Naive B cell (primary cell): ENCODE measurements around the gene MYL2. TPM values are rescaled to one million over a fixed set of nuclear protein-coding genes. Genes with fewer than 3 reads are reported as not detected.
"Not testable (repeated sequence)": the region's sequence is repeated elsewhere in the genome, so short reads cannot be mapped to it uniquely, and the experiment has no call there.

Source experiments
- ATAC-seq, 2 donors: fragments of 150-1000 bp; cut with Tn5 transposase; 2 replicates each; pipeline ENCODE4 v1.10.0; 2021; ENCODE audit warnings: low read depth in 2 of 2, mild to moderate bottlenecking in 2 of 2, moderate library complexity in 2 of 2
- DNase-seq: peaks from one replicate; pipeline ENCODE4 v3.0.0; 2022
- H3K27ac Mint-ChIP-seq, 6 donors: one replicate each; pipeline ENCODE4 v1.8.0; 2020 to 2022; ENCODE audit warnings: mild to moderate bottlenecking in 6 of 6, mixed read lengths in 6 of 6, moderate library complexity in 5 of 6, inconsistent platforms in 2 of 6
- H3K27me3 Mint-ChIP-seq, 3 donors: one replicate each; pipeline ENCODE4 v1.8.0; 2021 to 2022; ENCODE audit warnings: mixed read lengths in 3 of 3, mild to moderate bottlenecking in 1 of 3
- H3K36me3 Mint-ChIP-seq, 2 donors: one replicate each; pipeline ENCODE4 v1.8.0; 2020 to 2022; ENCODE audit warnings: mixed read lengths in 2 of 2, inconsistent platforms in 1 of 2, mild to moderate bottlenecking in 1 of 2
- H3K4me1 Mint-ChIP-seq, 3 donors: one replicate each; pipeline ENCODE4 v1.8.0; 2020 to 2022; ENCODE audit warnings: mixed read lengths in 3 of 3, inconsistent platforms in 1 of 3, mild to moderate bottlenecking in 1 of 3, moderate library complexity in 1 of 3
- H3K4me3 Mint-ChIP-seq, 8 donors: one replicate each; pipeline ENCODE4 v1.8.0; 2020 to 2022; ENCODE audit warnings: mild to moderate bottlenecking in 8 of 8, mixed read lengths in 8 of 8, moderate library complexity in 8 of 8, inconsistent platforms in 2 of 8
- H3K9me3 Mint-ChIP-seq, 7 donors: one replicate each; pipeline ENCODE4 v1.8.0; 2020 to 2022; ENCODE audit warnings: mixed read lengths in 7 of 7, mild to moderate bottlenecking in 5 of 7, inconsistent platforms in 2 of 7, moderate library complexity in 1 of 7
- polyA plus RNA-seq, 6 donors: library from polyadenylated mRNA; unstranded; fragments of 300-500 nt; fragmentation: Illumina TruSeq; gene quantifications; one replicate each; pipeline ENCODE4 v1.2.3, GENCODE V29; 2021; ENCODE audit warnings: low read depth in 6 of 6

The MYL2 gene, protein sequence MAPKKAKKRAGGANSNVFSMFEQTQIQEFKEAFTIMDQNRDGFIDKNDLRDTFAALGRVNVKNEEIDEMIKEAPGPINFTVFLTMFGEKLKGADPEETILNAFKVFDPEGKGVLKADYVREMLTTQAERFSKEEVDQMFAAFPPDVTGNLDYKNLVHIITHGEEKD
- 1 to 10 TPM in 1 of 6 donors, under 1 TPM in 1, not detected in 4; 0.84 to 1.9 TPM for polyA plus RNA-seq

DNA sequence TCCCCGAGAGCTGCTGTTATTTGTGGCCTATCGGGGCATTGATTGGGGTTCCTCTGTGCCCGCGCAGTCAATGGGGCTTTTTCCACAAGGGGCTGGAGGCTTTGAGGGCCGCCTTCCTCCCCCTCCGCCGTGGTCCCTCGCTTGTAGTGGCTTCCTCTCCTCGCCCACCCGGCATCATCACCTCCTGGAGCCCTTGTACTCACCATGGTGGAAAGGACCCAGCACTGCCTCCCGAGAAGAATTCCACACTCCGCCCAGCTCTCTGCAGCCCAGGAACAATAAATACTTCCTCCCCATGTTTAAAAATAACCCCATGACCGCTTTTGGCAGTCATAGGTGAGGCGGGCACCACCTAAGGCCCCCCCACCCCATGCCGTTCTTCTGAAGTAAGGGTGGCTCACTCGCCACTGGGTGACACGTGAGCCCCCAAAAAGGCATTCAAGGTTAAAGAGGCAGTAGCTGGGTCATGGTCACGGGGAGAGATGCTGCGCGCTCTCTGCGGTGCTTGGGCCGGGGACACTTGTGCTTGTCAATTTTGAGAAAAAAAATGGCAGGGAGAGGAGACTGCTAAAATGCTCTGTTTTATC, at the start of gene MYL2:
MYL2 (minus strand) TSS at position 256 of the 587 bp plus-strand sequence; CDS start at position 206, 50 bp downstream.
- no peak for ATAC-seq
- no peak for DNase-seq
- no peaks in the 10 kb centered on the region for H3K36me3 Mint-ChIP-seq
- H3K9me3 Mint-ChIP-seq = no peaks in the 10 kb centered on the region
- peaks cover 0 to 20% (median 14%) of the 10 kb centered on the region in 3 donors for H3K27me3 Mint-ChIP-seq
- H3K4me1 Mint-ChIP-seq = peaks cover 2 to 12% (median 8%) of the 10 kb centered on the region in 3 donors
- H3K4me3 Mint-ChIP-seq = no peak within 1 kb of the TSS
- peak within 1 kb of the TSS in 3 of 6 donors; percentile 39 to 76 (median 56) for H3K27ac Mint-ChIP-seq

DNA sequence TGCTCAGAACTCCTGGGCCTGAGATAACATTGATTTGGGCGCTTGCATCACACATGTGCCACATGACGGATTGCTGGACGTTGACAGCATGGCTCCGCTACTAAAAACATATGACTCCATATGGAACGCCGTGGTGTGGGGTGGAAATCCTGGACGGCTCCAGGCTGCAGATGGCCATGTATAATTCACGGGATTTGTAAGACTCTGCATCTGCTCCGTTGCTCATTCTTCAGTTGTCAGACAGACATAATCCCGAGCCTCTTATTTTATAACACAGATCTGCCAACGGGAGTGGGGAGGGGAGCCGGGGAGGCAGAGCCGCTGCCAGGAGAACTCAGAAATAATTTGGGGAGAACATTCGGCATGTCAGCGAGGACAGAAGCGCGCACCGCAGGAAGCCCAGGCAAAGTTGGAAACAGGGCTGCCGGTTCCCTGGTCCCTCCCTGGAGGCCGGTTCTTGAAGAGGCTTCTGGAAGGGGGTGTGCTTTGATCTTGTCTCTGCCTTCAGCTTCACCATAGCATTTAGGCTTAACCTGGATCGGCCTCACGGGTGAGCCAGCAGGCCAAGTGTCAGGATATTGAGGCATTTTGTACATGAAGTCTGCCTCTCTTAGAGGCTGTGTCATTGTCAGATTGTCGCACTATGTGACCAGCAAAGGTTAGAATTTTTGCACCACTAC, 45.8 kb upstream of the MYL2 start:
- ATAC-seq (no peak), DNase-seq (no peak)
- Mint-ChIP-seq H3K4me1 (peaks cover 0 to 7% (median 0%) of the 10 kb centered on the region in 3 donors), H3K27me3 (peaks cover 15 to 53% (median 46%) of the 10 kb centered on the region in 3 donors), H3K27ac (no peak overlapping the region), H3K9me3 (peaks cover 0 to 6% (median 2%) of the 10 kb centered on the region in 7 donors), H3K4me3 (no peak overlapping the region), H3K36me3 (no peaks in the 10 kb centered on the region)

DNA sequence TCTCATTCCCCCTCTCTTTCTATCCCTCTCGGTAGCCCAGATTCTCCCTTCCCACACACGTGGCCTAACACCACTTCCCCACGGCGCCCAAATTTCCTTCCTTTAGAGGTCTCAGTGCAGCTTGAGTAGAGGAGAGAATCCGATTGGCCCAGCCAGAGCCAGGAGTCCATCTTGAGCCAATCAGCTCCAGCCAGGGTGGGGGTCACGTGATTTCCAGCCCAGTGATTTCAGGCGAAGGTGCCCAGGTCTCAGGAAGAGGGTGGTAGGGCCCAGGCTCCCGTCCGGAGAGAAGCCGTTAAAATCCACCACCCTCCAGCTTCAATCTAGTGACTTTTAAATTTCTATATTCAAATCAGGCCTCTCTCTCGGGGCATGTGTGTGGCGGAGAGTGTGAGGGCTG, 45.2 kb upstream of the MYL2 start:
- ATAC-seq (no peak), DNase-seq (no peak)
- H3K27me3 Mint-ChIP-seq = peaks cover 15 to 58% (median 50%) of the 10 kb centered on the region in 3 donors
- H3K27ac Mint-ChIP-seq = no peak overlapping the region
- no peaks in the 10 kb centered on the region for H3K36me3 Mint-ChIP-seq
- H3K9me3 Mint-ChIP-seq = peaks cover 0 to 6% (median 3%) of the 10 kb centered on the region in 7 donors
- peaks cover 0 to 7% (median 0%) of the 10 kb centered on the region in 3 donors for H3K4me1 Mint-ChIP-seq
- H3K4me3 Mint-ChIP-seq = no peak overlapping the region

DNA sequence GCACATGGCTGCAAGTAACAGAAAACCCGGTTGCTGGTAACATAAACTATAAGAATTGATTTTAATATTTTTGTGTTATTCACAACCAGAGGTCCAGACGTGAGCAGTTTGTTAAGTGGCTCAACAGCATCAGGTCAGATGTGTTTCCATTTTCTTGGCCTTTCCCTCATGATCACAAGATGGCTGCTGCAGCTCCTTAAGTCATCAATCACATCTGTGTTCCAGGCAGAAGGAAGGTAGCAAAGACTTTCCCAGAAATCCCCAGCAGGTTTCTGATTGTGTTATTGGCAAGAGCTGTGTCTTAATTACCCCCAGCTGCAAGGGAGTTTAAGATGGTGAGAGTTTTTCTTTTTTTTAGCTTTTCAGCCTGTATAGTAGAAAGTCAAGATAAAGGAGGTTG, 40.4 kb upstream of the MYL2 start:
- no peak for DNase-seq

DNA sequence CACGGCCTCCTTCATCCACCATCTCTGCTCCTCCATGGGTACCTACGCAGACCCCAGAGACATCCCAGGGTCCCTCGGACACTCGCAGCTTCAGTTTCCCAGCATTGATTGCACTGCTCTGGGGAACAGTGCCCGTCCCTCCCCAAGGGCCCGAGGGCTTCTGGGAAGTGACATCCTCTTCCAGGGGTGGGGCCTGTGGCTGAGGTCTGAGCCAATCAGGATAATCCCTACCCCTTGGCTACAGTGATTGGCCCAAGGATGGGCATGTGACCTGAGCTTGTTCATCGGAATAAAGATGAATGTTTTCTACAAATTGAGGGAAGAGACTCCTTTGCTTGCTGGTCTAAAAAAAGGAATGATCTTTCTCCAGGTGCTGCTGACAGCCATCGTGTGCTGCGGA, 37.3 kb upstream of the MYL2 start:
- no peaks in the 10 kb centered on the region for H3K4me1 Mint-ChIP-seq
- DNase-seq (no peak), ATAC-seq (no peak)
- H3K9me3 Mint-ChIP-seq = peaks cover 0 to 14% (median 8%) of the 10 kb centered on the region in 7 donors
- peaks cover 12 to 54% (median 51%) of the 10 kb centered on the region in 3 donors for H3K27me3 Mint-ChIP-seq
- no peak overlapping the region for H3K27ac Mint-ChIP-seq
- peaks cover 0 to 7% of the 10 kb centered on the region in 2 donors for H3K36me3 Mint-ChIP-seq
- H3K4me3 Mint-ChIP-seq = no peak overlapping the region

More for the DNA sequence above, 40.4 kb upstream of the MYL2 start:
- no peak overlapping the region for H3K27ac Mint-ChIP-seq
- H3K36me3 Mint-ChIP-seq = peaks cover 0 to 7% of the 10 kb centered on the region in 2 donors
- no peak overlapping the region for H3K4me3 Mint-ChIP-seq
- peaks cover 0 to 14% (median 7%) of the 10 kb centered on the region in 7 donors for H3K9me3 Mint-ChIP-seq
- H3K4me1 Mint-ChIP-seq = peaks cover 0 to 4% (median 0%) of the 10 kb centered on the region in 3 donors
- no peak for ATAC-seq
- peaks cover 12 to 70% (median 66%) of the 10 kb centered on the region in 3 donors for H3K27me3 Mint-ChIP-seq

DNA sequence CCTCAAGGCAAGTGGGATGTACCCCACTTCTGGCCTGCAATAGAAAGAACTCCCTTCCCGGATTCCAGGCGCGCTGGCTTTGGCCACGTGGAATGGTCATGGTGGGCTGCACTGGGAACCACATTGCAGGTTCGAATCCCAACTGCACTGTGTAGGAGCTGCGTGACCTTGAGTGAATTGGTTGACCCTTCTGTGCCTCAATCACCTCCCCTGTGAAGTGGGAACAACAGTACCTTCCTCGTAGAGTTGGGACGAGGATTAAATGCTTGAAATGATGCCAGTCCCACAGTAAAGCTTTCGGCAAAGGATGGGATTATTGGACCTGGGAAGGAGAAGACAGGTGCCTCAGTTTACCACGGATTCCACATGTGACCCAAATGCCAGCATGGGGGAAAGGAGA, 36.8 kb upstream of the MYL2 start:
- Mint-ChIP-seq H3K4me3 (no peak overlapping the region), H3K4me1 (no peaks in the 10 kb centered on the region), H3K27me3 (peaks cover 12 to 54% (median 49%) of the 10 kb centered on the region in 3 donors), H3K9me3 (peaks cover 0 to 14% (median 6%) of the 10 kb centered on the region in 7 donors), H3K36me3 (peaks cover 0 to 7% of the 10 kb centered on the region in 2 donors), H3K27ac (no peak overlapping the region)
- DNase-seq (no peak), ATAC-seq (no peak)

DNA sequence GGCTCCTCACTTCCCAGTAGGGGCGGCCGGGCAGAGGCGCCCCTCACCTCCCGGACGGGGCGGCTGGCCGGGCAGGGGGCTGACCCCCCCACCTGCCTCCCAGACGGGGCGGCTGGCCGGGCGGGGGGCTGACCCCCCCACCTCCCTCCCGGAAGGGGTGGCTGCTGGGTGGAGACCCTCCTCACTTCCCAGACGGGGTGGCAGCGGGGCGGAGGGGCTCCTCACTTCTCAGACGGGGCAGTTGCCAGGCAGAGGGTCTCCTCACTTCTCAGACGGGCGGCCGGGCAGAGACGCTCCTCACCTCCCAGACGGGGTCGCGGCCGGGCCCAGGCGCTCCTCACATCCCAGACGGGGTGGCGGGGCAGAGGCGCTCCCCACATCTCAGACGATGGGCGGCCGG, 30.5 kb upstream of the MYL2 start:
- Mint-ChIP-seq H3K9me3 (peaks cover 4 to 35% (median 15%) of the 10 kb centered on the region in 7 donors), H3K27me3 (peaks cover 9 to 18% (median 14%) of the 10 kb centered on the region in 3 donors), H3K36me3 (peaks cover 8 to 24% of the 10 kb centered on the region in 2 donors)
- not testable (repeated sequence) for DNase-seq, H3K27ac Mint-ChIP-seq, H3K4me1 Mint-ChIP-seq, ATAC-seq, H3K4me3 Mint-ChIP-seq

DNA sequence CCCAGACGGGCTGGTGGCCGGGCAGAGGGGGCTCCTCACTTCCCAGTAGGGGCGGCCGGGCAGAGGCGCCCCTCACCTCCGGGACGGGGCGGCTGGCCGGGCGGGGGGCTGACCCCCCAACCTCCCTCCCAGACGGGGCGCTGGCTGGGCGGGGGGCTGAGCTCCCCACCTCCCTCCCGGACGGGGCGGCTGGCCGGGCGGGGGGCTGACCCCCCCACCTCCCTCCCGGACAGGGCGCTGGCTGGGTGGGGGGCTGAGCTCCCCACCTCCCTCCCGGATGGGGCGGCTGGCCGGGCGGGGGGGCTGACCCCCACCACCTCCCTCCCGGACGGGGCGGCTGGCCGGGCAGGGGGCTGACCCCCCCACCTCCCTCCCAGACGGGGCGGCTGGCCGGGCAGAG, 30.1 kb upstream of the MYL2 start:
- not testable (repeated sequence) for H3K4me3 Mint-ChIP-seq, ATAC-seq, H3K27ac Mint-ChIP-seq, DNase-seq, H3K4me1 Mint-ChIP-seq
- H3K27me3 Mint-ChIP-seq = peaks cover 9 to 18% (median 14%) of the 10 kb centered on the region in 3 donors
- H3K36me3 Mint-ChIP-seq = peaks cover 9 to 28% of the 10 kb centered on the region in 2 donors
- H3K9me3 Mint-ChIP-seq = peaks cover 4 to 39% (median 19%) of the 10 kb centered on the region in 7 donors

DNA sequence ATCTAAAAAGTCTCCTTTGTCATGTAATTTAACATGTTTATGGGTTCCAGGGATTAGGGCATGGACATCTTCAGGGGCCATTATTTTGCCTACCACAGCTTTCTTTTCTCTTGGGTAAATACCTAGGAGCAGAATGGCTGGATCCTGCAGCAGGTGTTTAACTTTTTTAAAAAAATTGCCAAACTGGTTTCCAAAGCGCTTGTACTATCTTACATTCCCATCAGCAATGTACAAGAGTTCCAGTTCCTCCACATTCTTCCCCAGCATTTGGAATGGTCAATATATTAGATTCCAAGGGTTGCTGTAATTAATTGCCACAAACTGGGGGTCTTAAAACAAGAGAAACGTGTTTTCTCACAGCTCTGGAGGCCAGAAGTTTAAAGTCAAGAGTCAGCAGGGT, 27.7 kb upstream of the MYL2 start:
- Mint-ChIP-seq H3K36me3 (peaks cover 9 to 29% of the 10 kb centered on the region in 2 donors), H3K4me3 (peak overlapping the region in 1 of 8 donors; percentile 21), H3K9me3 (peaks cover 8 to 43% (median 20%) of the 10 kb centered on the region in 7 donors), H3K27me3 (peaks cover 4 to 17% (median 7%) of the 10 kb centered on the region in 3 donors), H3K4me1 (no peaks in the 10 kb centered on the region), H3K27ac (no peak overlapping the region)
- no peak for ATAC-seq
- DNase-seq = no peak

DNA sequence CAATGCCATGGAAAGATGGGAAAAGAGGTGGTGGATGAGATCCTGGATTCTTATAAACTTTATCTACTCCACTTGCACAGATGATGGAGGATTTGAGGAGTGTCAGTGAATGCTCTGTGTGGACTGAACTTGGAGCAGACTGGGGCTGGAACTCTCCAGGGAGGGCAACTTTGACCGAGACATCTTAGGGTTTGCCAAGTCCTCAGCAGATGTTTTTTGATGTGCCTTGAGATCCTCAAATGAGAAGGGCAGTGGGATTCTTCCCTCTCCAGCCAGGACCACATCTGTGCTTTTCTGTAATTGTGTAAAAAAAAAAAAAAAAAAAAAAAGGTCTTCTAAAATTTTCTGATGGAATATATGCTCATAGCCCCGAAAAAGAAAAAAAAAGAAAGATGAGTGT, 23.0 kb upstream of the MYL2 start:
- peaks cover 9 to 25% of the 10 kb centered on the region in 2 donors for H3K36me3 Mint-ChIP-seq
- ATAC-seq = no peak
- peaks cover 2 to 26% (median 16%) of the 10 kb centered on the region in 3 donors for H3K27me3 Mint-ChIP-seq
- H3K4me3 Mint-ChIP-seq = no peak overlapping the region
- H3K27ac Mint-ChIP-seq = no peak overlapping the region
- H3K9me3 Mint-ChIP-seq = peaks cover 8 to 36% (median 22%) of the 10 kb centered on the region in 7 donors
- no peak for DNase-seq
- H3K4me1 Mint-ChIP-seq = no peaks in the 10 kb centered on the region

DNA sequence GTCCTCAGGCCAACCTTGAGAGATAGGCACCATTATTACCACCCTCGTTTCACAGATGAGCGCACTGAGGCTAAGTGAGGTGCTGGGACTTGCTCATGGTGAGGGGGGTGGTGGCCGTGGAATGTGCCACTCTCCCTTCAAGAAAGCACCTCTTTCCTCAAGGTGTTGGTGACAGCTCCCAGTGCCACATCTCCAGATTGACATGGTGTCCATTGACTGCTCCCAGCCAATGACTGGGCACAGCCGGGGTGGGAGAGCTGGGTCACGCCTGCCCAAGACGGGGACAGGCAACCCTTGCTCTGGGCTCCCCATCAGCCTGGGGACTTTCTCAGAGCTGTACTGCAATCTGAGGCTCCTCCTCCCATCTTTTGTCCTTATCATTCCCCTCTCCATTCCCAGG, 21.0 kb upstream of the MYL2 start:
- Mint-ChIP-seq H3K9me3 (peaks cover 4 to 18% (median 13%) of the 10 kb centered on the region in 7 donors), H3K36me3 (peaks cover 6 to 10% of the 10 kb centered on the region in 2 donors), H3K27ac (no peak overlapping the region), H3K27me3 (peaks cover 9 to 33% (median 25%) of the 10 kb centered on the region in 3 donors), H3K4me1 (peaks cover 6 to 12% (median 6%) of the 10 kb centered on the region in 3 donors), H3K4me3 (no peak overlapping the region)
- ATAC-seq (no peak), DNase-seq (no peak)

DNA sequence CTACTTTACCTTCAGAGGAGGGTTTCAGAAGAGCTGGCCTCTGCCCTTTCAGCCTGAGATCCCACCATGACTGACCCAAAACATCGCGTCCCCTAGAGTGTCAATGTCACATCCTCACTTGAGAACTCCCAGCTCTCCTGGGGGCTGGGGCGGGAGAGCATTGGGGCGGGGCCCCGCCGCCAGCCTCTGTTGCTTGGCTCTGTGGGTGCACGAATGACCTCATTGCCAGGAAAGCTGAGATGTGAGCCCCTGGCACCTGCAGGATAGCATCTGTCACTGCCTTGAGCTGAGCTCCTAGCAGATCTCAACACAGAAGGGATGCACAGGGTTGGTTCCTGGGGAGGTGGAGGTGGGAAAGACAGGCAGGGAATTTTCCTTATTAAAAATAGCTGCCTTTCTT, 20.6 kb upstream of the MYL2 start:
- peaks cover 1 to 6% of the 10 kb centered on the region in 2 donors for H3K36me3 Mint-ChIP-seq
- H3K27ac Mint-ChIP-seq = peak overlapping the region in 1 of 6 donors; percentile 68
- peaks cover 9 to 38% (median 25%) of the 10 kb centered on the region in 3 donors for H3K27me3 Mint-ChIP-seq
- peaks cover 4 to 13% (median 9%) of the 10 kb centered on the region in 7 donors for H3K9me3 Mint-ChIP-seq
- ATAC-seq (no peak), DNase-seq (no peak)
- peaks cover 6 to 12% (median 6%) of the 10 kb centered on the region in 3 donors for H3K4me1 Mint-ChIP-seq
- no peak overlapping the region for H3K4me3 Mint-ChIP-seq

DNA sequence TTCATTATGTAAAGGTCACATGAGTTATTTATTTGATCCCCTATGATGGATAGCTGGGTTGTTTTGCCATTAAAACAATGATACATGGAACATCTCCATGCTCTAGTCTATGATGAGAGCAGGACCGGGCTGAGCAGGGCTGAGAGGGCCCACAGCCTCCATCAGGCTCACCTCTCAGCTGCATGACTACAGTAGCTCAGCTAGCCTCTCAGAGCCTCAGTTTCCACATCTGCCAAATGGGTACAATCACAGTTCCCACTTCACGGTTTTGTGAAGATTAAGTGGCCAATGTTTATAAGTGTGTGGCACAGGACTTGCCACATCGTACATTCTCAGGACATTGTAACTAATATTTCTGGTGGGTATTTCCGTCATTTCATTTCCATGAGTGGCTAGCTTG, 19.9 kb upstream of the MYL2 start:
- H3K27me3 Mint-ChIP-seq = peaks cover 9 to 41% (median 25%) of the 10 kb centered on the region in 3 donors
- H3K4me3 Mint-ChIP-seq = no peak overlapping the region
- peaks cover 0 to 7% (median 4%) of the 10 kb centered on the region in 7 donors for H3K9me3 Mint-ChIP-seq
- no peaks in the 10 kb centered on the region for H3K36me3 Mint-ChIP-seq
- DNase-seq (no peak), ATAC-seq (no peak)
- H3K27ac Mint-ChIP-seq = no peak overlapping the region
- peaks cover 6 to 12% (median 6%) of the 10 kb centered on the region in 3 donors for H3K4me1 Mint-ChIP-seq
